ENCODE results near the gene ZNF655.
A peak's percentile ranks its signal among the peaks of the same experiment; 100 is the strongest.
"Not testable (repeated sequence)": the region's sequence is repeated elsewhere in the genome, so short reads cannot be mapped to it uniquely, and the experiment has no call there.

The ZNF655 gene

GRCh38 chr7:99560834-99561736 is 2.6 kb downstream of the ZNF655 start:
- no peak for DNase-seq

GRCh38 chr7:99561737-99562051 is 3.3 kb downstream of the ZNF655 start:
- no peak for DNase-seq

- DNase-seq = no peak
Measured at GRCh38 chr7:99562114-99562784, 3.8 kb downstream of the ZNF655 start.

- peak; percentile 74 to 90 for DNase-seq
Measured at GRCh38 chr7:99562832-99563231, 4.4 kb downstream of the ZNF655 start.

GRCh38 chr7:99563650-99564049 is 5.2 kb downstream of the ZNF655 start:
- no peak for DNase-seq

- DNase-seq = not testable (repeated sequence)
Measured at GRCh38 chr7:99568770-99569169, 10.3 kb downstream of the ZNF655 start.

- DNase-seq = no peak
Measured at GRCh38 chr7:99571768-99572167, 13.3 kb downstream of the ZNF655 start.

- no peak for DNase-seq
Measured at GRCh38 chr7:99573257-99573656, 14.8 kb downstream of the ZNF655 start.

GRCh38 chr7:99576251-99576650 is 17.8 kb downstream of the ZNF655 start:
- DNase-seq = no peak

- DNase-seq = no peak
Measured at GRCh38 chr7:99579281-99579955, 21.0 kb downstream of the ZNF655 start.

GRCh38 chr7:99579956-99580777 is 21.7 kb downstream of the ZNF655 start:
- no peak for DNase-seq

GRCh38 chr7:99580778-99581332 is 22.4 kb downstream of the ZNF655 start:
- DNase-seq = not testable (repeated sequence)

- DNase-seq = no peak
Measured at GRCh38 chr7:99588868-99589267, 30.4 kb downstream of the ZNF655 start.

- no peak for DNase-seq
Measured at GRCh38 chr7:99594948-99595745, 36.7 kb downstream of the ZNF655 start.

- no peak for DNase-seq
Measured at GRCh38 chr7:99596408-99596955, 38.0 kb downstream of the ZNF655 start.

GRCh38 chr7:99597762-99598501 is 39.5 kb downstream of the ZNF655 start, which contains the start of gene TMEM225B:
TSS of gene TMEM225B (plus strand) at chr7:99598267. CDS start at chr7:99604389, 6,122 bp downstream.
- no peak for DNase-seq

- DNase-seq = no peak
Measured at GRCh38 chr7:99599836-99600235, 41.4 kb downstream of the ZNF655 start.

GRCh38 chr7:99601656-99602310 is 43.3 kb downstream of the ZNF655 start:
- DNase-seq = no peak

GRCh38 chr7:99605527-99605926 is 47.1 kb downstream of the ZNF655 start:
- no peak for DNase-seq

- no peak for DNase-seq
Measured at GRCh38 chr7:99606531-99606930, 48.1 kb downstream of the ZNF655 start.
